IMR-90 (cell line): Measurements from ENCODE around the gene ENTPD7. TPM values are rescaled to one million over a fixed set of nuclear protein-coding genes. Genes with fewer than 3 reads are reported as not detected.

Experiments
- ATAC-seq: fragments of 200-7000 bp; cut with Tn5 transposase; 2 replicates; pipeline ENCODE4 v1.9.1; 2020; ENCODE audit warnings: low read depth, mild to moderate bottlenecking, moderate library complexity
- BruUV-seq: library from RNA; stranded (reverse); fragments of 400-500 nt; replicated peaks from 2 replicates; lab custom pipeline; 2021; lab: Mats Ljungman, UMichigan
- CTCF ChIA-PET: fragments of 300-600 bp; formaldehyde crosslinking; extraction: SDS; loops from one replicate; lab custom pipeline; 2021; ENCODE audit warnings: antibody characterized with exemption; lab: Yijun Ruan, JAX
- POLR2A ChIA-PET: fragments of 300-600 bp; sonication (Branson Sonifier 250); formaldehyde crosslinking; loops from one replicate; lab custom pipeline; 2022; ENCODE audit warnings: antibody characterized with exemption; ENCODE audit not compliant: unreplicated experiment; lab: Charles Lee
- DNase-seq: peaks from one replicate; pipeline ENCODE4 v3.0.0; 2013
- H2AFZ ChIP-seq: replicated peaks from 2 replicates; pipeline ENCODE3; 2013; ENCODE audit warnings: low read length, mild to moderate bottlenecking; ENCODE audit not compliant: poor library complexity
- H2AK5ac ChIP-seq: 2 replicates; pipeline ENCODE4 v1.6.1; 2013; ENCODE audit warnings: low read depth, low read length, inconsistent platforms
- H2AK9ac ChIP-seq: replicated peaks from 2 replicates; pipeline ENCODE3; 2013; ENCODE audit warnings: mild to moderate bottlenecking, low read depth, low read length, moderate library complexity; ENCODE audit not compliant: poor library complexity
- H2BK120ac ChIP-seq: 2 replicates; pipeline ENCODE4 v1.6.1; 2013; ENCODE audit warnings: low read depth, low read length, inconsistent platforms
- H2BK15ac ChIP-seq: 3 replicates; pipeline ENCODE4 v1.6.1; 2013; ENCODE audit warnings: low read depth, low read length, inconsistent platforms
- H2BK20ac ChIP-seq: 2 replicates; pipeline ENCODE4 v1.6.1; 2013; ENCODE audit warnings: low read depth, mild to moderate bottlenecking, inconsistent platforms, low read length, moderate library complexity
- H2BK5ac ChIP-seq: 2 replicates; pipeline ENCODE4 v1.6.1; 2013; ENCODE audit warnings: mild to moderate bottlenecking, low read depth, low read length, inconsistent platforms; ENCODE audit not compliant: poor library complexity, severe bottlenecking
- H3K14ac ChIP-seq: replicated peaks from 2 replicates; pipeline ENCODE4 v1.6.1; 2013; ENCODE audit warnings: low read depth, low read length, inconsistent platforms
- H3K18ac ChIP-seq: 2 replicates; pipeline ENCODE4 v1.6.1; 2013; ENCODE audit warnings: low read depth, low read length, control low read depth
- H3K23ac ChIP-seq: 2 replicates; pipeline ENCODE4 v1.6.1; 2013; ENCODE audit warnings: low read depth, low read length, inconsistent platforms
- H3K27ac ChIP-seq: 2 replicates; pipeline ENCODE4 v1.5.1; 2013; ENCODE audit warnings: mild to moderate bottlenecking, control low read depth, low read length; ENCODE audit not compliant: insufficient read depth
- H3K27me3 ChIP-seq: 2 replicates; pipeline ENCODE4 v1.6.1; 2013; ENCODE audit warnings: low read length; ENCODE audit not compliant: control insufficient read depth, insufficient read depth
- H3K36me3 ChIP-seq: 2 replicates; pipeline ENCODE4 v1.6.1; 2013; ENCODE audit warnings: low read length, mixed read lengths; ENCODE audit not compliant: control insufficient read depth, insufficient read depth
- H3K4ac ChIP-seq: 2 replicates; pipeline ENCODE4 v1.6.1; 2013; ENCODE audit warnings: low read depth, low read length, inconsistent platforms
- H3K4me1 ChIP-seq: 2 replicates; pipeline ENCODE4 v1.6.1; 2013; ENCODE audit warnings: low read length, mixed read lengths; ENCODE audit not compliant: control insufficient read depth, insufficient read depth
- H3K4me2 ChIP-seq: 2 replicates; pipeline ENCODE4 v1.6.1; 2013; ENCODE audit warnings: low read depth, mild to moderate bottlenecking, control low read depth, low read length, moderate library complexity
- H3K4me3 ChIP-seq: 2 replicates; pipeline ENCODE4 v1.5.1; 2013; ENCODE audit warnings: low read depth, mild to moderate bottlenecking, control low read depth, low read length, moderate library complexity; ENCODE audit not compliant: insufficient read depth
- H3K56ac ChIP-seq: 2 replicates; pipeline ENCODE4 v1.6.1; 2013; ENCODE audit warnings: low read length, inconsistent platforms; ENCODE audit not compliant: insufficient read depth; ENCODE audit errors: extremely low read depth
- H3K79me1 ChIP-seq, 2 experiments: 2 replicates each; pipeline ENCODE4 v1.6.1; 2013; ENCODE audit warnings: low read length in 2 of 2, inconsistent platforms in 1 of 2, low read depth in 1 of 2
- H3K9ac ChIP-seq: 2 replicates; pipeline ENCODE4 v1.6.1; 2013; ENCODE audit warnings: low read depth, low read length, control low read depth
- H3K9me1 ChIP-seq: 2 replicates; pipeline ENCODE4 v1.6.1; 2013; ENCODE audit warnings: low read length, inconsistent platforms; ENCODE audit not compliant: insufficient read depth
- H3K9me3 ChIP-seq: 2 replicates; pipeline ENCODE4 v1.6.1; 2013; ENCODE audit warnings: low read length; ENCODE audit not compliant: control insufficient read depth, insufficient read depth
- H4K20me1 ChIP-seq: 2 replicates; pipeline ENCODE4 v1.6.1; 2013; ENCODE audit warnings: low read length, inconsistent platforms; ENCODE audit not compliant: insufficient read depth
- H4K5ac ChIP-seq: 2 replicates; pipeline ENCODE4 v1.6.1; 2013; ENCODE audit warnings: mild to moderate bottlenecking, low read depth, low read length, control low read depth
- H4K8ac ChIP-seq, 2 experiments: 2 replicates each; pipeline ENCODE4 v1.6.1; 2013; ENCODE audit warnings: low read depth in 2 of 2, low read length in 2 of 2, control low read depth in 1 of 2, inconsistent platforms in 1 of 2
- H4K91ac ChIP-seq: 2 replicates; pipeline ENCODE4 v1.6.1; 2013; ENCODE audit warnings: low read depth, low read length, inconsistent platforms; ENCODE audit not compliant: insufficient read depth
- POLR2A ChIP-seq: IDR thresholded peaks from 2 replicates; pipeline ENCODE4 v1.6.1; 2012; ENCODE audit warnings: mild to moderate bottlenecking, low read depth, low read length
- RFX5 ChIP-seq: IDR thresholded peaks from 2 replicates; pipeline ENCODE4 v1.8.0; 2012; ENCODE audit warnings: low read depth, mild to moderate bottlenecking, low read length, moderate library complexity
- WGBS, 2 experiments: methylation state at CpG; one replicate each; pipeline versions ENCODE4 v1.1.5 to v1.1.7; 2013; ENCODE audit warnings: missing lambda C conversion rate in 2 of 2; ENCODE audit not compliant: insufficient read length in 1 of 2; ENCODE audit errors: extremely low coverage in 2 of 2; 5-methylcytosine and 5-hydroxymethylcytosine counted together
- dilution Hi-C: fragments of 300-500 bp; cut with HindIII; formaldehyde crosslinking; loops from one replicate; pipeline ENCODE4 v1.14.3; 2018; ENCODE audit warnings: low sequenced_read_pairs; ENCODE audit not compliant: unreplicated experiment
- in situ Hi-C: fragments of 300-500 bp; cut with MboI; formaldehyde crosslinking; loops from 3 replicates; pipeline ENCODE4 v1.14.3; 2019; ENCODE audit warnings: low sequenced_read_pairs, inconsistent platforms, mixed read lengths
- intact Hi-C: fragments of 100-400 bp; cut with micrococcal nuclease; formaldehyde crosslinking; loops from 2 replicates; pipeline ENCODE4 v1.10.0; 2022
- polyA plus RNA-seq, 3 experiments: library from polyadenylated mRNA; depleted of rRNA; stranded (reverse); fragments of >200 nt; gene quantifications; 2 replicates each; pipeline ENCODE4 v1.2.3, GENCODE V29; 2012; ENCODE audit warnings: low replicate concordance in 1 of 3
- total RNA-seq: library from RNA; depleted of rRNA; stranded (reverse); fragments of >200 nt; gene quantifications from 2 replicates; pipeline ENCODE4 v1.2.3, GENCODE V29; 2012
- TF ChIP-seq, protein P1 (sequence below): fragments of 150-350 bp; IDR thresholded peaks from 2 replicates; pipeline ENCODE4 v1.6.1; 2017; ENCODE audit warnings: mild to moderate bottlenecking, antibody characterized with exemption, low read length, low read depth

The ENTPD7 gene
- total and polyA plus RNA-seq, 2 of the 4 experiments (the other 2 are of a cell fraction) = 8.0 to 23.3 TPM

DNA sequence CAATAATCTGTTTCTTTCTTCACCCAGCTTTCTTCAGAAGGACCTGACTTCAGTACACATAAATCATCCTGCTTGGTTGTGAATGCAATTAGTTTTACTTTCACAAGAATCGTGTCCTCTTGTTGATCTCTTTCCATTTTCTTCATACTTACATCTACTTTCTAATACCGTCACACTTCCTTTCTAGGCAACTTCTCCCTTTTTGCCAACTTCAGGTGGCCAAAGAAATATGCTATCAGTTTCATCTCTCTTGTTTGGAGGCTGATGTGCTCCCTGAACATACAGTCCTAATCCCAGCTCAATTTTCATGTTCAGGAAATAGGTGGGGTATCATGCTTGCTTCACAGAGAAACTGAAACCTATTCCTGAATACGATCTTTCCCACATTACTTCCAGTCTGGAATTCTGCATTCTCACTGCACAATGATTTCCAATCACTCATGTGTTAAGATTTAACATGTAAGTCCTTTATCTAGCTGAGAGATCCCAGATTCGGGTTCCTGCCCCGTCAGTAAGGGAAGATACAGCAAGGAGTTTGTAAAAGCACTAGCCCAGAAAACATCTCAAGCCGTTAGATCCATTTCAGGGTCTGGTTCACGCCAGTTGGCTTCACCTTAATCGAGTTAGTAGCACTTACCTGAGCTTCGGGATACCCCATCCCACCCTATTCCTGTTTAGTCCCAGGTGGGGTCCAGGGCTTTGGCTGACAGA, 40.1 kb upstream of the ENTPD7 start:
- intact Hi-C loops (no loop called here), dilution Hi-C loops (no loop called here), in situ Hi-C loops (no loop called here)
- ATAC-seq (no peak), DNase-seq (peak; percentile 25)
- H2AK9ac ChIP-seq = peak overlapping the region; percentile 95
- H3K9me1 ChIP-seq = peaks cover 5% of the 10 kb centered on the region; the same call in 1 of the 2 replicates
- H4K8ac ChIP-seq = peak overlapping the region in 1 of 2 experiments; percentile 35; a peak in 1 of 4 replicates
- no peaks in the 10 kb centered on the region for H3K4me1 ChIP-seq
- POLR2A ChIA-PET = no interaction called here
- CTCF ChIA-PET = interaction anchor here (1.5 kb wide), 1 partner anchor 183 kb away, joined by 5 read pairs; no protein-coding TSS in a partner anchor
- peak overlapping the region; percentile 1; the same call in 1 of the 2 replicates for H4K5ac ChIP-seq
- H3K36me3 ChIP-seq = no peaks in the 10 kb centered on the region
- 100% methylated on average over 1 of the region's 9 CpGs; no CpG with 5 or more reads in 1 of the 2 experiments for WGBS, 2 experiments
- TF ChIP-seq, protein P1, sequence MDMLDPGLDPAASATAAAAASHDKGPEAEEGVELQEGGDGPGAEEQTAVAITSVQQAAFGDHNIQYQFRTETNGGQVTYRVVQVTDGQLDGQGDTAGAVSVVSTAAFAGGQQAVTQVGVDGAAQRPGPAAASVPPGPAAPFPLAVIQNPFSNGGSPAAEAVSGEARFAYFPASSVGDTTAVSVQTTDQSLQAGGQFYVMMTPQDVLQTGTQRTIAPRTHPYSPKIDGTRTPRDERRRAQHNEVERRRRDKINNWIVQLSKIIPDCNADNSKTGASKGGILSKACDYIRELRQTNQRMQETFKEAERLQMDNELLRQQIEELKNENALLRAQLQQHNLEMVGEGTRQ = no peak
- TF ChIP-seq POLR2A (no peak), RFX5 (no peak)
- H2AFZ ChIP-seq = peak overlapping the region; percentile 78
- H2BK20ac ChIP-seq = no peak overlapping the region
- H3K9me3 ChIP-seq = no peaks in the 10 kb centered on the region
- H3K56ac ChIP-seq = peak overlapping the region; percentile 79
- H2AK5ac ChIP-seq = peak overlapping the region; percentile 44; the same call in 1 of the 2 replicates
- no peak overlapping the region; the same call in 1 of the 2 replicates for H4K91ac ChIP-seq
- H4K20me1 ChIP-seq = peaks cover 7% of the 10 kb centered on the region; the same call in 1 of the 2 replicates
- H3K27me3 ChIP-seq = no peaks in the 10 kb centered on the region
- H3K23ac ChIP-seq = peak overlapping the region; percentile 91
- no peak overlapping the region for H2BK120ac ChIP-seq
- H3K18ac ChIP-seq = no peak overlapping the region
- H2BK15ac ChIP-seq = no peak overlapping the region
- peak overlapping the region; percentile 37; the same call in 1 of the 2 replicates for H3K4ac ChIP-seq
- peaks cover 20 to 24% of the 10 kb centered on the region in 2 experiments for H3K79me1 ChIP-seq
- H2BK5ac ChIP-seq = peak overlapping the region; percentile 3
- H3K9ac ChIP-seq = peak overlapping the region; percentile 97
- peak overlapping the region; percentile 98 for H3K4me2 ChIP-seq
- peak overlapping the region; percentile 74 for H3K4me3 ChIP-seq
- peak overlapping the region; percentile 61 for H3K14ac ChIP-seq
- BruUV-seq = no TSS peak
- H3K27ac ChIP-seq = peak overlapping the region; percentile 31
